OCI-LY3 (cell line): ENCODE results near the gene TMPRSS3.
"Not testable (repeated sequence)": the region's sequence is repeated elsewhere in the genome, so short reads cannot be mapped to it uniquely, and the experiment has no call there.

Experiments
- CTCF ChIP-seq: fragments of 200-600, 300-600 bp; sonication (generic); IDR thresholded peaks from 2 replicates; pipeline ENCODE4 v1.5.1; 2014; ENCODE audit warnings: antibody characterized with exemption, low read length, low read depth
- EZH2phosphoT487 ChIP-seq: fragments of 200-600 bp; shearing (Covaris generic); IDR thresholded peaks from 2 replicates; pipeline ENCODE4 v1.6.1; 2018; ENCODE audit warnings: antibody characterized with exemption, mixed run types, low read depth

GRCh38 chr21:42408718-42409117 is 12.9 kb upstream of the TMPRSS3 start:
- TF ChIP-seq CTCF, EZH2phosphoT487: not testable (repeated sequence)
